ENCODE measurements around the gene MAP7D3.

Gene MAP7D3

GRCh38 chrX:136194536-136194935 lies 56.7 kb downstream of the MAP7D3 start:
- H3K4me3 ChIP-seq (ENCODE audit: low read depth, low read length), result no peak overlapping the region
- TF ChIP-seq, protein P1, sequence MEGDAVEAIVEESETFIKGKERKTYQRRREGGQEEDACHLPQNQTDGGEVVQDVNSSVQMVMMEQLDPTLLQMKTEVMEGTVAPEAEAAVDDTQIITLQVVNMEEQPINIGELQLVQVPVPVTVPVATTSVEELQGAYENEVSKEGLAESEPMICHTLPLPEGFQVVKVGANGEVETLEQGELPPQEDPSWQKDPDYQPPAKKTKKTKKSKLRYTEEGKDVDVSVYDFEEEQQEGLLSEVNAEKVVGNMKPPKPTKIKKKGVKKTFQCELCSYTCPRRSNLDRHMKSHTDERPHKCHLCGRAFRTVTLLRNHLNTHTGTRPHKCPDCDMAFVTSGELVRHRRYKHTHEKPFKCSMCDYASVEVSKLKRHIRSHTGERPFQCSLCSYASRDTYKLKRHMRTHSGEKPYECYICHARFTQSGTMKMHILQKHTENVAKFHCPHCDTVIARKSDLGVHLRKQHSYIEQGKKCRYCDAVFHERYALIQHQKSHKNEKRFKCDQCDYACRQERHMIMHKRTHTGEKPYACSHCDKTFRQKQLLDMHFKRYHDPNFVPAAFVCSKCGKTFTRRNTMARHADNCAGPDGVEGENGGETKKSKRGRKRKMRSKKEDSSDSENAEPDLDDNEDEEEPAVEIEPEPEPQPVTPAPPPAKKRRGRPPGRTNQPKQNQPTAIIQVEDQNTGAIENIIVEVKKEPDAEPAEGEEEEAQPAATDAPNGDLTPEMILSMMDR (IDR thresholded peaks at IDR 0.05; ENCODE audit: low read depth, low read length, missing control alignments), result no peak
- no peak for DNase-seq (ENCODE audit: low read depth)

DNA sequence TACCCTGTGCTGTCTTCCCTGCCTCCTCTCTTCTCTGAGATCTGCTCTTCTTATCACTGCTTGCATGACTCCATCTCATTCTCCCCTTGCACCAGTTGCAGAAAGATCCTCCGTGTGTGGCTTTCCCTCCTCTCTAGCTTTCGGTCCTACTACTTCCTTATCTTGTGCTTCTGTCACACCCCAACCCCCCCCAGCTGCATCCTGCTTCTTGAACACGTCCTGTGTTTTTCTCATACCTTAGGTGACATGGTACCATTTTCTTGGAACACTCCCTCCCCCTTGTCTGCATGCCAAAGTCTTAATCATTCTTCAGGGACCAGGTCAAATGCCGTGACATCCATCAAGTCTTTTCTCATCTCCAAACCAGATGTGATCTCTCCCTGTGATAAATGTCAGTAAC lies 57.4 kb downstream of the MAP7D3 start:
- no peak for DNase-seq (ENCODE audit: low read depth)
- TF ChIP-seq, protein P1 (IDR thresholded peaks at IDR 0.05; ENCODE audit: low read depth, low read length, missing control alignments), result no peak
- no peak overlapping the region for H3K4me3 ChIP-seq (ENCODE audit: low read depth, low read length)

DNA sequence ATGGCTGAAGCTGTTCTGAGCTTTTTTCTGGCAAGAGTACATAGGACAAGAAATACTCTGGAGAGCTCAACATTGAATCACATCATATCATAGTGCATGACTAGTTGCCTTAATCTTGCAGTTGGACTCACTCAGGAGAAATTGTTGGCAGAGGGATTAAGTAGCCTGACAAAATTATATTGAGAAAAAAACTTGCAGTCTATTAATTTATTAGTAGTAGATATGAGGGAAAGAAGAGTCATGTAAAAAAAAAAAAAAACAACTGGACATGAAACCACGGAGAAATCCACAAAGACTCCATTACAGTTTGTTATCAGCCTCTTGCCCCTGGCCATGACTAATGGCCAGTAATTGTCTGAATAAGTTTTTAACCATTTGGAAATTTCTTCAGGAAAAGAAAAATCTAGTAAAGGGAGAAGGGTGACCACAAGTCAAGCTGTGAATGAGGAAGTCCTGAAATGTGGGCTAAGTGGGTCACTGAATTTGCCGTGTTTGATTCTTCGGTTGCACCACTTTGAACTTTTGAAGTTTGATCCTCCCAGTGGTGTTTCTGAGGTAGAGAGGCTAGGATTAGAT lies 58.3 kb downstream of the MAP7D3 start:
- H3K4me3 ChIP-seq (ENCODE audit: low read depth, low read length), result no peak overlapping the region
- TF ChIP-seq, protein P1 (IDR thresholded peaks at IDR 0.05; ENCODE audit: low read depth, low read length, missing control alignments), result no peak
- no peak for DNase-seq (ENCODE audit: low read depth)

GRCh38 chrX:136192135-136192534 lies 59.1 kb downstream of the MAP7D3 start:
- TF ChIP-seq, protein P1 (IDR thresholded peaks at IDR 0.05; ENCODE audit: low read depth, low read length, missing control alignments), result no peak
- no peak for DNase-seq (ENCODE audit: low read depth)
- no peak overlapping the region for H3K4me3 ChIP-seq (ENCODE audit: low read depth, low read length)

DNA sequence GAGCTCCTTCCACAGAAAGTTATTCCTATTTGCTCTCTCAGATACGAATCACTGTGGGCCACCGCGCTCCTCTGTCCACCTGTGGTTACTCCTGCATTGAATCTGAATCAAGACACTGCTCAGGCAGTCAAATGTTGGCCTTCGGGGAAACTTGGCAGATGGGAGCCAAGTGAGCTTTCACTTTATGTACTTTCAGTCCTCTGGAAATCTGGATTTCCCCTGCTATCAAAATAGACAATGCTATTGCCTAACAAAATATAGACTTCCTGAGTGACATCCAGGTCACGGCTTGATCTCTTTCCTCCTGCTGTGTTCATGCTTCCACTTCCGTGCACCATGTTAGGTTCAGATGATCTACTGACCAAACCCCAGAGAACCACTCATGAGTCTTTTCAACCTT lies 60.0 kb downstream of the MAP7D3 start:
- TF ChIP-seq, protein P1 (IDR thresholded peaks at IDR 0.05; ENCODE audit: low read depth, low read length, missing control alignments), result no peak
- no peak overlapping the region for H3K4me3 ChIP-seq (ENCODE audit: low read depth, low read length)
- no peak for DNase-seq (ENCODE audit: low read depth)

DNA sequence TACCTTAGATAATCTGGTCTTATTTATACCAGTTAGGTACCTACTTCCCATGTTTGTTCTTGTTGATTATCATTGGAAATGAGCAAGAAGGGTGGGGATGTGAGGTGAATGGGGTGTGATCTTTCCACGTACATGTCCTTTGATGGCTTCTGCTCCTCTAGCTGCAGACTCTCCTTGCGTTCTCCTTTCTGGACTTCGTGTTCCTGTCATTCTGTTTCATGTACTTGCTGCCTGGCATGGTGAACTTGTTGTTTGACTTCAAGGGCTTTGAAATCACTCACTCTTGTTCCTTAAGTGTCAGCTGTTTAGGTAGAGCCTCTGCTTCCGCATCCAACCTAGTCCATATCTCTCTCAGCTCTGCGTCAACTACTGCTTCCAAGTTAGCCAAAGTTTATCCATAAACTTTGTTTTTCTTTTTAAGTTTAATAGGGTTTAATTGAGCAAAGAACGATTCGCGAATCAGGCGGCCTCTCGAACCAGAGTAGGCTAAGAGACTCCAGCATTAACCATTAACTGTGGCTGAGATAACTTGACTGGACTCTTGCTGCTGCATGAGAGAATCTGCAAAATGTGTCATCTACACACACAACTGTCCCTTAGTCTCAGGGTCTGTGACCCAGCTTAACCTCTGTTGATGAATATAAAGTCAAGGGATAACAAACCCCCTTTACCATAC lies 61.0 kb downstream of the MAP7D3 start:
- no peak overlapping the region for H3K4me3 ChIP-seq (ENCODE audit: low read depth, low read length)
- TF ChIP-seq, protein P1 (IDR thresholded peaks at IDR 0.05; ENCODE audit: low read depth, low read length, missing control alignments), result no peak
- DNase-seq (ENCODE audit: low read depth), result no peak

- DNase-seq (ENCODE audit: low read depth), result no peak
- no peak overlapping the region for H3K4me3 ChIP-seq (ENCODE audit: low read depth, low read length)
- TF ChIP-seq, protein P1 (IDR thresholded peaks at IDR 0.05; ENCODE audit: low read depth, low read length, missing control alignments), result no peak
Observed at GRCh38 chrX:136189222-136189621, 62.0 kb downstream of the MAP7D3 start.

All from GM12864 (cell line).